HG03378 (cell line): ENCODE data around the gene VPS13D.

ENCODE experiments used
- ATAC-seq: cut with Tn5 transposase; IDR thresholded peaks from one replicate; pipeline ENCODE4 v1.9.1; 2021; ENCODE audit warnings: mild to moderate bottlenecking, moderate library complexity; ENCODE audit not compliant: unreplicated experiment

The VPS13D gene

DNA sequence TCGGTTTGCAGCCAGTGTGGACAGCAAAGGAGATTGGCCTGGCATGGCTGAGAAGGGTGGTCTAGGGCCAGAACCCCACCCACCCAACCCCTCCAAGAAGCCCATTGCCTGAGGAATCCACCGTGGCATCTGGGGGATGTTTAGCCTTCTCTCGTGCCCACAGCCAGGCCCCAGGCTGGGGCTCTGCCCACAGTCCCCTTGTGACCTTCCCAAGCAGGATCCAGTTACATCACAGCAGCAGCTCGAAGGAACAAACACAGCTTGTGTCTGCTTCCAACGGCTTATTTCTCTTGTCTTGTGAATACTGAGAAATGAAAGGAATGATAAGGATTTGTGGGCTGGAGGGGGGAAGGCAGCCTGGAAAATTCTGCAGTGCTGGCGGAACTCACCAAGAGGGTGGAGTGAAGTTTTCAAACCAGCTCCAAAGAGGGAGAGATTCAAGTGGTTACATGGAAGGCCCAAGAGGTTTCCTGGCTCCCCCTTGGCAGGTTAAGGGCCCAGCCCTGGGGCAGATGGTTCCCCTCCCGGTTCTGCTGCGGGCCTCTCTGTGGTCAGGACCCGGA lies 326.6 kb downstream of the VPS13D start:
- ATAC-seq = no peak

DNA sequence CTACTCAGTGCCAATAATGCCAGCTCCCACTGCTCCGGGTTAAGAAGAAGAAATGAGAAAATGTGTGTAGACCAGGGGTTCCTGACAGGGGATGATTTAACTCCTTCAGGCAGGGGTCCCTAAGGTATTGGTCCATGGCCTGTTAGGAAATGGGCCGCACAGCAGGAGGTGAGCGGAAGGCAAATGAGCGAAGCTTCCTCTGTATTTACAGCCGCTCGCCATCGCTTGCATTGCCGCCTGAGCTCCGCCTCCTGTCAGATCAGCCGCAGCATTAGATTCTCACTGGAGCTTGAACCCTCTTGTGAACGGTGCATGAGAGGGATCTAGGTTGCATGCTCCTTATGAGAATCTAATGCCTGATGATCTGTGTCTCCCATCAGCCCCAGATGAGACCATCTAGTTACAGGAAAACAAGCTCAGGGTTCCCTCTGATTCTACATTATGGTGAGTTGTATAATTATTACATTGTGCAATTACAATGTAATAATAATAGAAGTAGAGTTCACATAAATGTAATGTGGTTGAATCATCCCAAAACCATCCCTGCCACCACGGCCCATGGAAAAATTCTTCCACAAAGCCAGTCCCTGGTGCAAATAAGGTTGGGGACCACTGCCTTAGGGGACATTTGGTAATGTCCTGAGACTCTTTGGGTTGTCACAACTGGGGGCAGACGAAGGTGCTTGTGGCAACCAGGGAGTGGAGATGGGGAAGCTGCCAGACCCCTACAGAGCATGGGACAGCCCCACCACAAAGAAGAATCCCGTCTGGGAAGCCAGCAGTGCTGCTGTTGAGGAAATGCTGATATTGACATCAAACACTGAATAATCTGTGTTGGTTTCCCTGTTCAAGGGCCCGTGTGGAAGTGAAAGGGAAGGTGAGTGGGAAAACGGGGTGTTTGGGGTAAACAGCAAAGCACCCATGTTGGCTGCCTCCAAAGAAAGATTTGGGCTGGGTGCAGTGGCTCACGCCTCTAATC lies 327.4 kb downstream of the VPS13D start:
- no peak for ATAC-seq

DNA sequence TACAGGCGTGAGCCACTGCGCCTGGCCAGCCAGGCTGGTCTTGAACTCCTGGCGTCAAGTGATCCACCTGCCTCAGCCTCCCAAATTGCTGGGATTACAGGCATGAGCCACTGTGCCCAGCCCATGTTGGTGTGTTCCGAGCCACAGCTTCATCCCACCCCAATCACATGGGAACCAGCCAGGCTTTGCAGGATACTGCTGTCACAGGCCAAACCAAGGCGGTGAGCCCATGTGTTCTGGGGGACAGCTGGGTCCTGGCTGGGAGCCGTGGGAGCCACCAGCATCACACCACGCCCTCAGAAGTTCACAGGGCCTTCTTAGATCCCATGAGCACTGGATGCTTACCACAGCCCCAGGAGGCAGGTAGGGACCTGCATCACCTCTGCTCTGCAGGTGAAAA lies 331.3 kb downstream of the VPS13D start:
- ATAC-seq = no peak
